ENCODE results near the gene ADPRS. TPM values are rescaled to one million over a fixed set of nuclear protein-coding genes. Genes with fewer than 3 reads are reported as not detected.

ADPRS gene
- total RNA-seq, 1 donor from 2014 or later = 50.0 TPM

- no peak for TF ChIP-seq CTCF (IDR thresholded peaks at IDR 0.05; ENCODE audit: insufficient read depth, low read length, severe bottlenecking)
- FAIRE-seq (no peak), DNase-seq (ENCODE audit: low read depth) (no peak)
- H3K4me3 ChIP-seq (ENCODE audit: low read depth, low read length) = no peak overlapping the region
- H3K36me3 ChIP-seq (ENCODE audit: control insufficient read depth, insufficient read depth, low read length) = no peaks in the 10 kb centered on the region
- H3K27me3 ChIP-seq (ENCODE audit: control insufficient read depth, insufficient read depth, low read length) = no peaks in the 10 kb centered on the region
Observed at GRCh38 chr1:36080801-36081200, 7.9 kb upstream of the ADPRS start.

- DNase-seq (ENCODE audit: low read depth) (no peak), FAIRE-seq (no peak)
- no peak for TF ChIP-seq CTCF (IDR thresholded peaks at IDR 0.05; ENCODE audit: insufficient read depth, low read length, severe bottlenecking)
- H3K4me3 ChIP-seq (ENCODE audit: low read depth, low read length) = no peak overlapping the region
- no peaks in the 10 kb centered on the region for H3K36me3 ChIP-seq (ENCODE audit: control insufficient read depth, insufficient read depth, low read length)
- H3K27me3 ChIP-seq (ENCODE audit: control insufficient read depth, insufficient read depth, low read length) = no peaks in the 10 kb centered on the region
Observed at GRCh38 chr1:36081926-36082485, 6.7 kb upstream of the ADPRS start.

GRCh38 chr1:36083219-36083618, 5.5 kb upstream of the ADPRS start:
- no peaks in the 10 kb centered on the region for H3K36me3 ChIP-seq (ENCODE audit: control insufficient read depth, insufficient read depth, low read length)
- no peaks in the 10 kb centered on the region for H3K27me3 ChIP-seq (ENCODE audit: control insufficient read depth, insufficient read depth, low read length)
- H3K4me3 ChIP-seq (ENCODE audit: low read depth, low read length) = no peak overlapping the region
- FAIRE-seq (no peak), DNase-seq (ENCODE audit: low read depth) (no peak)
- TF ChIP-seq CTCF (IDR thresholded peaks at IDR 0.05; ENCODE audit: insufficient read depth, low read length, severe bottlenecking) = no peak

GRCh38 chr1:36083635-36084496, 4.8 kb upstream of the ADPRS start, which contains the start of gene TEKT2:
Gene TEKT2 (plus strand): TSS chr1:36084094. CDS start chr1:36084922, 828 bp downstream.
- DNase-seq (ENCODE audit: low read depth) (no peak), FAIRE-seq (no peak)
- Histone ChIP-seq H3K36me3 (ENCODE audit: control insufficient read depth, insufficient read depth, low read length) (no peaks in the 10 kb centered on the region), H3K4me3 (ENCODE audit: low read depth, low read length) (peak within 1 kb of the TSS; percentile 41), H3K27me3 (ENCODE audit: control insufficient read depth, insufficient read depth, low read length) (no peaks in the 10 kb centered on the region)
- no peak for TF ChIP-seq CTCF (IDR thresholded peaks at IDR 0.05; ENCODE audit: insufficient read depth, low read length, severe bottlenecking)

- DNase-seq (ENCODE audit: low read depth) (no peak), FAIRE-seq (no peak)
- H3K27me3 ChIP-seq (ENCODE audit: control insufficient read depth, insufficient read depth, low read length) = no peaks in the 10 kb centered on the region
- peak overlapping the region; percentile 41 for H3K4me3 ChIP-seq (ENCODE audit: low read depth, low read length)
- no peak for TF ChIP-seq CTCF (IDR thresholded peaks at IDR 0.05; ENCODE audit: insufficient read depth, low read length, severe bottlenecking)
- no peaks in the 10 kb centered on the region for H3K36me3 ChIP-seq (ENCODE audit: control insufficient read depth, insufficient read depth, low read length)
Observed at GRCh38 chr1:36084497-36085115, 4.1 kb upstream of the ADPRS start.
